HG03342 (cell line): ENCODE measurements around the gene KLHL12.

Source experiments
- ATAC-seq: cut with Tn5 transposase; IDR thresholded peaks from one replicate; pipeline ENCODE4 v1.9.1; 2021; ENCODE audit warnings: mild to moderate bottlenecking, moderate library complexity; ENCODE audit not compliant: unreplicated experiment

KLHL12 gene

GRCh38 chr1:202888531-202889360 lies 38.3 kb downstream of the KLHL12 start, which contains the start of gene RABIF:
TSS of gene RABIF (minus strand) at chr1:202889149. CDS start at chr1:202889098, 51 bp downstream.
- peak; percentile 87 for ATAC-seq

DNA sequence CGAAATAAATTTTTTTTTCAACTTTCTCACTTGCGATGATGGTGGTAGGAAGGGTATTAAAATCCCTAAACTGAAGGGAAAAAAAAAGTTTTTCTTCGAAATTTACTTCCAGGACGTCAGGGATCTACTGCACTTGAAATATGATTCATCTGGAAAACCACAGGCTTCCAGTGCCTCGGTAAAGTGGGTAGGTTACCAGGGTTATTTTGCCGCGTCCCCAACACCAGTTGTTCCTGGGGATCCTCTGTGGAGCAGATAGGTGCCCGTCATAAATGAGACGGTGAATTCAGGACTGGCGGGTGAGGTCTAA lies 38.9 kb downstream of the KLHL12 start:
- ATAC-seq = no peak

DNA sequence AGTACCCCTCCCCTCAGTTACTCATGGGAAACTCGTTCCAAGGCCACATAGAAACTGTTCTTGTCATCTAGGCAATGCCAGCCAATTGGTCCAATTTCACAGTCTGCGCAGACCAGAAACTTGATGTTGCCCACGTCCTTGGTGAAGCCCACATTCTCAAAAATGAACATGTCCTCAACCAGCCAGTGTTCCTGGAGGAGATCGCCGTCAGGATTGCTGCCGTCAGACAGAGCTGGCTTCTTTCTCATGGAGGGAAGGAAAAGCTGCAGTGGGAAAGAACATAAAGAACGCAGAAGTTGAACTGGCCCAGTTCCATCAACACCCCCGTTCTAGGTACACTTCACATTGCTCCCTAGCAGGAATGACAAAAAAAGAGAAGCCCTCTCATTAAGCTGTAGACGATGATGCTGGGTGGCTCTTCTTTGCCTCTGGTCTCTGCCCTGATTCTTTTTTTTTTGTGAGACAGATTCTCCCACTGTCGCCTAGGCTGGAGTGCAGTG lies 46.0 kb downstream of the KLHL12 start:
- ATAC-seq = no peak

DNA sequence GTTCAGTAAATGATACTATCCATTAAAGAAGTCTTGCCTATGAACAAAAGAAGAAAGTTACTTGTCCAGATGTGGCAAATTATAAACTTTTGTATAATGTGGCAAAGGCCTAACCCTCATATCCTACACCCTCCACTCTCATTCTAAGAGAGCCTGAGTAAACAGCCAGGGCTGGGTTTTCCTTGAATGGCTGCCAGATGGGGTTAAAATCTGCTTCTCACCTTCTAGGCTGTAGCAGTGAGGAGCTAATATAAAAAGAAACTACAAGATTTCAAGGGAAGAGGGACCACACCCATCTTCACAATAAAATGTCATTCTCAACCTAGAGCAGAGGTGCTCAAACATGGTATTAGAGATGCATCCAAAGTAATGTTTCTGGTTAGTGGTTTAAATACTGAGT lies 47.0 kb downstream of the KLHL12 start:
- ATAC-seq = no peak

- ATAC-seq = no peak
Observed at GRCh38 chr1:202879128-202879527, 47.9 kb downstream of the KLHL12 start.

GRCh38 chr1:202873026-202873425 lies 54.0 kb downstream of the KLHL12 start:
- ATAC-seq = no peak

DNA sequence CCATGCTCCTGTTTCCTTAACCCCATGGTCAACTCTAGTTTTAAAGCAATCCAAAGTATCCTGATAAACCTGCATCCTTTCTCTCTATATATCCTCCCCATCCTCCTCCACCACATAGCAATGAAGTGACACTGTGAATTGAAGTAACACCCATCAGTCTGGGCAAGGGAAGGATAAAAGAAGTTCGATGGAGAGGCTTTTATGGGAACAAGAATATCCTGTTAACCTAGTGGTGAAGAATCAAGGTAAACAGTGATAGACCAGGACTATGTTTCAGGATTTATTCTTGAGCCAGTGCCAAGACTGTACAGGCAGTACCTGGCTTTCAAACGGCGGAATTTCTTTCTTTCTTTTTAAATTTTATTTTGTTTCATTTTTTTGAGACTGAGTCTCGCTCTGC lies 55.7 kb downstream of the KLHL12 start:
- ATAC-seq = no peak

DNA sequence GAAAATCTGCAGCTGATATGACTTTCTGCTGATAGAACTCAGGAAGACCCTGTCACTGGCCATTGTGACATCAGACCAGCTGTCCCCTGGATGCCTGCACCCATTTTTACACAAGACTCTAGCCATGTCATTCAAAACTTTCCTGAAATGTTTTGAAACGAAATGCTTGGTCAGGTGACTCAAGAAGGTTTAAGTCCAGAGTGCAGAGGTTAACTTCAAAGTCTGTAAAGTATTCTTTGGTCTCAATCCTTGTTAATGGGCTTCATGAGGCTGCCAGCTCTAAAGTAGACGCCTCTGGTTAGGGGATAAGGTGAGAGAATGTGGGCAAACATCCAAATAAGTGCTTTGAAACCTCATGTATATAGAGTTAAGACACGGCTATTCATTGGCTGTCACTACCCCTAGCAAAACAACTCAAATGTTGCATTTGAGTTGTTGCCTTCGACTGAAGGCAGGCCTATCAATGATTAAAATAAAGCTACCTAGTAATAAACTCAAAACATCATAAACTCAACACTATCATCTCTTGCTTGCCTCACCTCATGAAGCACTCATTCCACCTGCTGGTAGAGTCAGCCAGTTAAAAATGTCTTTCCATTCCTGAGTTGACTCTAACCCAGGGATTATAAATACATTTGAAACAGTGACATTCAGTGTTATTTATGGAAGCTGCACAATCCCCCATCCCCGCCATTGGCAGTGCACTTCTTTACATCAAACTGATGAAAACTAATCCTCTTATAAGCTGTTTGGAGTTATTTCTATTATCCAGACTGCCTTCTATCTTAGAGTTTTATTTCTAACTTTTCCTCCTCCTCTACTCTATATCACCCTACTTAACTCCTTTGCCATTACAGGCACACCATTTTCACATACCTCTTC lies 64.1 kb downstream of the KLHL12 start:
- no peak for ATAC-seq

DNA sequence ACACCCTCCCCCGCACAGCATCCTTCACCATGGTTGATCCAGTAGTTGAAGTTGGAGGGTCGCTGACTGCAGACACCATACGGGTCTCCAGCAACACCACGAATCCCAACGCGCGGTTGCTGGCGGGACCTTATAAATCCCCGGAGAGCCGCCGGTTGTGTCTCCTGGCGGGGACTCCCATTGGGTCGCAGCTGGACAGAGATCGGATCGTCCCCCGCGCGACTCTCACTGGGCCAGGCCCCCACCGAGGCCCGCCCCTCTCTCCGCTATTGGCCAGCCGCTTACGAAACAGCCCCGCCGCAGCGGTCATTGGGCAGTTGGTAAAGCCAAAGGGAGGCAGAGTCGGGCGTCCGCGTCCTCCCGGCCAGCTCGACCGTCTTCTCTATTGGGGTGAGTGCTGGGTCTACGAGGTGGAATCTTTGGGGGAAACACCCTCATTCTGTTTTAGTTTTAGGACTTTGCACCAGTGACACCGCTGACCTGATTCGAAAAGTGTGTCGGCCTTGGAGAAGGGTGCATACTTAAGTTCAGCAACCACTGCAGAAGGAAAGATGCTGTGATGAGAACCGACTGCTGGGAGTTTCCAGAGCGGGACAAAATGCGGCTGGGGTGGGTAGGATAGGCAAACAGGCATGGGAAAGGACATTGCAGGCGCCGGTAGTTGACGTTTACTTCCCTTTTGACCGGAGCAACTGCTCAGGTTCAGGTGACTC lies 65.5 kb downstream of the KLHL12 start:
- peak; percentile 81 for ATAC-seq

- ATAC-seq = peak; percentile 23
Observed at GRCh38 chr1:202860744-202861419, 66.2 kb downstream of the KLHL12 start.

DNA sequence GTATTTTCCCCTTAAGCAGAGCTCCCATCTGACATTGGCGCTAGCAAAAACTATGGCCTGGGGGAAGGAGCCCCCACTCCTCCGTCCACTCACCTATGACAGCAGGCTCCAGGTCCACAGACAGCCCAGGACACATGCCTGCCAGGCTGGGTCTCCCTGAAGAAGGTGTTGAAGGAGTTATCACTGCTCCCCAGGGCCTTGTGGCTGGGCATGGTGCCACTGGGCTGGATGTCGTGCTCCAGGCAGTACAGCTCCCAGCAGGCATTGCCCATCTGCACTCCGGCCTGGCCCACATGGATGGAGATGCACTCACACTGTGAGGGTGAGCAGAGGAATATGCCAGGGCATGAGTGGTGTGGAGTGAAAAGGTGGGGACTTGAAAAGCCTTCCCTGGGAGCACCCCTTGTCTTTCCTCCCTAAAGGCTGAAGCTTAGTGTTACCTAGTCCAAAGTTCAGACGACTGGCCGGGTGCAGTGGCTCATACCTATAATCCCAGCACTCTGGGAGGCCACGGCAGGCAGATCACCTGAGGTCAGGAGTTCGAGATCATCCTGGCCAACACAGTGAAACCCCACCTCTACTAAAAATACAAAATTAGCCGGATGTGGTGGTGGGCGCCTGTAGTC lies 68.1 kb downstream of the KLHL12 start:
- ATAC-seq = no peak

DNA sequence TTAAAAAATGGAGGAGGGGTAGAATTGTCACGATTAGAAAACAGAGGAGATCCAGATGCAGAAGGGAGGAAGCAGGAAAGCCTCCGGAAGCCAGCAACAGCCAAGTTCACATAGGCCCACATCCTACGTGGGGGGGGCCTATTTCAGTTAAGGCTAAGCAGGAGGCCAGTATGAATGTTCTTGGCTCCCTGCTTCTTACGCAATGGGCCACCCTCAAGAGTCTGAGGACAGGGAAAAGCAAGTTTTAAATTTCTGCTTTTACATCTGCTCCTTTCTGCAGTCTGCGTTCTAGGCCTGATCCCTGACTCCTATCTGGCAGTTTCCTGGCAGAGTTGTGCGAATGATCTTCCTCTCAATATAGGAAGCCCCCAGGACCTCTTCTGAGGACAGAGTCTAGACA lies 68.7 kb downstream of the KLHL12 start:
- ATAC-seq = no peak

DNA sequence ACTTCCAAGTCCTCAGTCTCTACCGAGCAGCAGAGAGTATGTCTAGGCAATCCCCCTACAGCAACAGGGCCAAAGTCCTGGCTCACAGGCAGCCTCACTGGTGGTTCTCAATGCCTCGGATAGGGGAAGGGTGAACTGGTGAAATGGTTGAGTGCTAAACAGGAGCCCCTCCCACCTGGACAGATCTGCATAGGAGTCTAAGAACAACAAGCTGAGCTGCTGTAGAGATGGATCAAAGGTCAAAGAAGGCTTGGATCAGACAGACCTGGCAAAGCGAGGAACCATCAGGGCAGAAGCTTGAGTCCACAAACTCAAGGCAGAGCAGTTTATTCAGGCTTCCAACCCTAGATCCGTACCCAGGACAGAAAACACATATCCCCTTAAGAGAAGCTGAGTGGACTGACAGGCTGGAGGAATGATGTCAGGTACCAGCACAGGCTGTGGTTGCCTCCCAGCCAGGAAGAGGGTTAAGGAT lies 69.9 kb downstream of the KLHL12 start:
- ATAC-seq = no peak

- no peak for ATAC-seq
Observed at GRCh38 chr1:202856014-202856413, 71.0 kb downstream of the KLHL12 start.

DNA sequence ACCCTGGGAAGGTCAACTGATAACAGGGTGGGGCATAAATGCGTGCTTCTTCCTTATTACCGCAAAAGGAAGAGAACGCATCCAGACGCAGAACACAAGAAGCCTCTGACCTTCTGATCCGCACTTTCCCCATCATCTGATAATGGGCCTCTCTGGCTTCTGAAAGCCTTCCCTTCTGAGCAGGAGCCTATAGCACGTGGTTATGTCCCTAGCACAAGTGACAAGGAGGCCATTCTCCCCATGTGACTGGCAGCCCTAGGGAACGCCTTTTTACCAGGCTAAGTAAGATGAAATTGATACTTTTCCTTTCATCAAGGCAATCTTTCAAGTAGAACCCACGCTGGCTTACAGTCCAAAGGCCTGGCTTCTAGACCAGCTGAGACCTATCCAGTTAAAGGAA lies 72.2 kb downstream of the KLHL12 start:
- no peak for ATAC-seq

GRCh38 chr1:202852163-202852904 lies 74.7 kb downstream of the KLHL12 start:
- ATAC-seq = no peak

DNA sequence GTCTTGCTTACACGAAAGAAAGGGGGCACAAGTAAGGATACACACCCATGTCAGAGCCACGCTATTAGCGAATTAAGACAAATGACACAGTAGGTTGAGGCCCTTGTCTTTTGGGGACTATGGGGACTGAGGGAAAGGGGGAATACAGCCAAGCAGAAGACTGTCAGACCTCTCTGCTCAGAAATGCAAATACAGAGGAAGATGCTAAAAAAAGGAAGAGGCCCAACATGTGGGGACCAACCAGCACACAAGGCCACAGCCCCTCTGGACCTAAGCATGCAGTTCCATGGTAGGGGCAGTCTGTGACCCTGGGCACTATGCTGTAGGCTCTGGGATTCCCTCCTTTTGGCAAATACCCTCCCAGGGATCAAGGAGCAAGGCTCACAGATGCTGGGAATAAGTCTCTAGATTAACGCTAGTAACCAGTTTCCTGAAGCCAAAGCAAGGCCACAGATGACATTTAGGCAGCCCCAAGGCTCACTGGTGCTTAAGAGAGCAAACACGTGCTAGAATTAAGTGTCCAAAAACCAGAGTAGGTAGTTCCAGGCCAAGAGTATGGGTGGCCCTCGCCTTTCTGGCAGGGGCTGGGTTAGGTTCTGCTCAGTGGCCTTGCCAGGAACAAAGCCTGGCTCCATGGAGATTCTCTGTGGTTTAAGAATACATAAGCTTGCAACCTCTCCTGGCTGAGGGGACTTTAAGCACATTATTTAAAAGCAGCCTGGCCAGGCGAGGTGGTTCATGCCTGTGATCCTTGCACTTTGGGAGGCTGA lies 76.3 kb downstream of the KLHL12 start:
- no peak for ATAC-seq

DNA sequence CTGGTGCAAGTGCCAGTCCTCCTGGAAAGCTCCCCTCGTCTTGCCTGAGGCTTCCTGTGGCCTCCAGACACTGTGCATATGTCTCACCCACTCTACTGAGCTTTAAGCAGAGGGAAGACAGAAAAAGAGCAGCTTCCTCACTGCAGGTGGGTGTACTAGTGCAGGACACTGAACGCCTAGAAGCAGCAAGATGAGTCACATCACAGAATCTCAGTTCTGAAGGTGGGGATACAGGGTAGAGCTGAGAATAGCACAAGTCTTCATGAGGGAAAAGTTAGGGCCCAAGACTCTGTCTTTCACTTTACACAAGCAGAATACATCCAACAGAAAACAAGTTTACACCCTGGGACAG lies 78.9 kb downstream of the KLHL12 start:
- peak; percentile 90 for ATAC-seq

- no peak for ATAC-seq
Observed at GRCh38 chr1:202844935-202845334, 82.1 kb downstream of the KLHL12 start.
